ENCODE data around the gene ANKLE2. TPM values are rescaled to one million over a fixed set of nuclear protein-coding genes. Genes with fewer than 3 reads are reported as not detected.

ANKLE2 gene
- total and polyA plus RNA-seq, 2 of the 13 experiments (the other 11 are each of a cell fraction or from before 2014, with no cell fraction given), result 35.3 to 37.1 TPM

- Histone ChIP-seq H3K9me3 (ENCODE audit: low read length) (no peaks in the 10 kb centered on the region), H3K9ac (ENCODE audit: insufficient read depth, low read depth, low read length) (no peak overlapping the region), H3K27ac (ENCODE audit: extremely low read length, insufficient read depth, low read length) (no peak overlapping the region), H3K4me2 (ENCODE audit: low read depth, low read length) (no peak overlapping the region), H3K27me3 (ENCODE audit: control insufficient read depth in 1 of 2, insufficient read depth in 2 of 2, low read length in 2 of 2) (no peaks in the 10 kb centered on the region), H3K4me3 (replicated peaks in 1 of 3; ENCODE audit: insufficient read depth in 1 of 3, low read depth in 2 of 3, low read length in 3 of 3) (no peak overlapping the region), H4K20me1 (ENCODE audit: insufficient read depth, low read length) (no peaks in the 10 kb centered on the region), H3K4me1 (ENCODE audit: insufficient read depth, low read length) (no peaks in the 10 kb centered on the region), H3K36me3 (replicated peaks in 1 of 2; ENCODE audit: control insufficient read depth in 1 of 2, insufficient read depth in 2 of 2, low read length in 2 of 2) (peaks cover 20 to 68% of the 10 kb centered on the region in 2 experiments; a peak in 4 of 5 replicates), H3K79me2 (ENCODE audit: insufficient read depth, low read length) (no peaks in the 10 kb centered on the region), H2AFZ (ENCODE audit: low read length) (no peak overlapping the region)
- no TSS peak for BruUV-seq (replicated peaks)
- ChIA-PET POLR2A (no interaction called here), CTCF (ENCODE audit: low intra/inter-chr PET ratio, low total read pairs) (no interaction called here)
- WGBS (ENCODE audit: low lambda C conversion rate), result 96% methylated on average over 24 of the region's 24 CpGs
- intact Hi-C loops (cut with micrococcal nuclease; ENCODE audit: unreplicated experiment) (no loop called here), in situ Hi-C loops (cut with HindIII; ENCODE audit: extremely low pct_ligation_motif_present, low pct_unique_long_range_greater_than_20kb) (no loop called here)
- peak; percentile 26 for ATAC-seq
- no peak for DNase-seq (ENCODE audit: low spot score)
- no peak for FAIRE-seq
- TF ChIP-seq AGO2 (optimal IDR thresholded peaks at IDR 0.05; ENCODE audit: low read depth, low read length) (peak; percentile 58), HNRNPK (IDR thresholded peaks at IDR 0.05; ENCODE audit: low read depth, low read length, poor library complexity, severe bottlenecking) (peak; percentile 42), MLLT10 (CRISPR knock-in tag; IDR thresholded peaks at IDR 0.05) (no peak), PCBP1 (IDR thresholded peaks at IDR 0.05; ENCODE audit: borderline replicate concordance, low read depth, low read length) (peak; percentile 74; the same call in 1 of the 2 replicates)
These were observed 31.9 kb downstream of the ANKLE2 start for GRCh38 chr12:132729541-132730320.

- Histone ChIP-seq H3K9ac (ENCODE audit: insufficient read depth, low read depth, low read length) (no peak overlapping the region), H3K27me3 (ENCODE audit: control insufficient read depth in 1 of 2, insufficient read depth in 2 of 2, low read length in 2 of 2) (no peaks in the 10 kb centered on the region), H2AFZ (ENCODE audit: low read length) (no peak overlapping the region), H3K4me3 (replicated peaks in 1 of 3; ENCODE audit: insufficient read depth in 1 of 3, low read depth in 2 of 3, low read length in 3 of 3) (no peak overlapping the region), H3K9me3 (ENCODE audit: low read length) (no peaks in the 10 kb centered on the region), H3K4me2 (ENCODE audit: low read depth, low read length) (no peak overlapping the region), H3K4me1 (ENCODE audit: insufficient read depth, low read length) (no peaks in the 10 kb centered on the region), H3K36me3 (replicated peaks in 1 of 2; ENCODE audit: control insufficient read depth in 1 of 2, insufficient read depth in 2 of 2, low read length in 2 of 2) (peaks cover 16 to 69% of the 10 kb centered on the region in 2 experiments; a peak in 4 of 5 replicates), H4K20me1 (ENCODE audit: insufficient read depth, low read length) (no peaks in the 10 kb centered on the region), H3K27ac (ENCODE audit: extremely low read length, insufficient read depth, low read length) (no peak overlapping the region), H3K79me2 (ENCODE audit: insufficient read depth, low read length) (no peaks in the 10 kb centered on the region)
- TF ChIP-seq ETV6 (CRISPR knock-in tag; conservative IDR thresholded peaks at IDR 0.05), result no peak
- TF ChIP-seq ZNF230 (CRISPR knock-in tag; IDR thresholded peaks at IDR 0.05), result no peak
- ATAC-seq (no peak), FAIRE-seq (no peak), DNase-seq (ENCODE audit: low spot score) (no peak)
- intact Hi-C loops (cut with micrococcal nuclease; ENCODE audit: unreplicated experiment), result no loop called here
- CTCF ChIA-PET (ENCODE audit: low intra/inter-chr PET ratio, low total read pairs), result no interaction called here
- in situ Hi-C loops (cut with HindIII; ENCODE audit: extremely low pct_ligation_motif_present, low pct_unique_long_range_greater_than_20kb), result no loop called here
- 94% methylated on average over 7 of the region's 7 CpGs for WGBS (ENCODE audit: low lambda C conversion rate)
- POLR2A ChIA-PET, result no interaction called here
- BruUV-seq (replicated peaks), result no TSS peak
These were observed 33.1 kb downstream of the ANKLE2 start for GRCh38 chr12:132728502-132728901.
